NK-92 treated with Interleukin-12 subunit alpha and Interleukin-12 subunit beta, amount 100 ng/mL, for 24 hours (cell line): ENCODE results near the gene R3HDM2.
"Not testable (repeated sequence)": the region's sequence is repeated elsewhere in the genome, so short reads cannot be mapped to it uniquely, and the experiment has no call there.

Source experiments
- DNase-seq: peaks from one replicate; lab custom pipeline; 2025; lab: John Stamatoyannopoulos, UW

The R3HDM2 gene

GRCh38 chr12:57329219-57329618 lies 101.6 kb downstream of the R3HDM2 start:
- DNase-seq = no peak

GRCh38 chr12:57325395-57325794 lies 105.4 kb downstream of the R3HDM2 start:
- no peak for DNase-seq

- DNase-seq = no peak
These were observed 107.4 kb downstream of the R3HDM2 start for GRCh38 chr12:57323416-57323815.

- DNase-seq = no peak
These were observed 110.2 kb downstream of the R3HDM2 start for GRCh38 chr12:57320639-57321038.

- no peak for DNase-seq
These were observed 111.0 kb downstream of the R3HDM2 start for GRCh38 chr12:57319678-57320469.

GRCh38 chr12:57315681-57316080 lies 115.2 kb downstream of the R3HDM2 start:
- DNase-seq = no peak

- DNase-seq = not testable (repeated sequence)
These were observed 118.6 kb downstream of the R3HDM2 start for GRCh38 chr12:57312287-57312686.

- no peak for DNase-seq
These were observed 121.4 kb downstream of the R3HDM2 start for GRCh38 chr12:57309420-57309819.

- no peak for DNase-seq
These were observed 129.8 kb downstream of the R3HDM2 start for GRCh38 chr12:57300961-57301584.

GRCh38 chr12:57299514-57300016 lies 131.3 kb downstream of the R3HDM2 start:
- no peak for DNase-seq

GRCh38 chr12:57296291-57296690 lies 134.6 kb downstream of the R3HDM2 start:
- no peak for DNase-seq

GRCh38 chr12:57282073-57282472 lies 148.8 kb downstream of the R3HDM2 start:
- DNase-seq = not testable (repeated sequence)

- peak; percentile 58 for DNase-seq
These were observed 150.4 kb downstream of the R3HDM2 start for GRCh38 chr12:57280211-57281062.

- DNase-seq = no peak
These were observed 152.1 kb downstream of the R3HDM2 start for GRCh38 chr12:57278465-57279381.

GRCh38 chr12:57276935-57277563 lies 153.8 kb downstream of the R3HDM2 start:
- no peak for DNase-seq

- DNase-seq = not testable (repeated sequence)
These were observed 154.6 kb downstream of the R3HDM2 start for GRCh38 chr12:57276233-57276632.

GRCh38 chr12:57273516-57273915 lies 157.3 kb downstream of the R3HDM2 start:
- DNase-seq = no peak

GRCh38 chr12:57272337-57273151 lies 158.3 kb downstream of the R3HDM2 start:
- DNase-seq = no peak

- DNase-seq = no peak
These were observed 159.8 kb downstream of the R3HDM2 start for GRCh38 chr12:57270966-57271470.

- DNase-seq = peak; percentile 27
These were observed 162.6 kb downstream of the R3HDM2 start for GRCh38 chr12:57268264-57268663.
